Esophagus muscularis mucosa (tissue), 3 donors: ENCODE measurements around the gene LCN15.

Source experiments
- CTCF ChIP-seq, 3 experiments: fragments of 200-600 bp in 2 of 3; fragments of 450-650 bp in 1 of 3; sonication (generic) in 2 of 3; IDR thresholded peaks; one replicate each; pipeline ENCODE4 v1.5.1; 2017 to 2019; ENCODE audit warnings: antibody characterized with exemption in 3 of 3, mild to moderate bottlenecking in 2 of 3, moderate library complexity in 1 of 3
- POLR2A ChIP-seq: fragments of 450-650 bp; IDR thresholded peaks from one replicate; pipeline ENCODE4 v1.6.1; 2017; ENCODE audit warnings: antibody characterized with exemption, moderate library complexity, mild to moderate bottlenecking, low read depth

GRCh38 chr9:136759001-136759400 lies 5.3 kb downstream of the LCN15 start:
- TF ChIP-seq CTCF (IDR thresholded peaks at IDR 0.05) (no peak), POLR2A (no peak)
